Embryonic facial prominence (tissue), 1 donor: ENCODE data around the gene MMP24.

ENCODE experiments used
- DNase-seq: peaks from one replicate; pipeline ENCODE4 v3.0.0-alpha.2; 2016; ENCODE audit errors: extremely low spot score

Gene MMP24

DNA sequence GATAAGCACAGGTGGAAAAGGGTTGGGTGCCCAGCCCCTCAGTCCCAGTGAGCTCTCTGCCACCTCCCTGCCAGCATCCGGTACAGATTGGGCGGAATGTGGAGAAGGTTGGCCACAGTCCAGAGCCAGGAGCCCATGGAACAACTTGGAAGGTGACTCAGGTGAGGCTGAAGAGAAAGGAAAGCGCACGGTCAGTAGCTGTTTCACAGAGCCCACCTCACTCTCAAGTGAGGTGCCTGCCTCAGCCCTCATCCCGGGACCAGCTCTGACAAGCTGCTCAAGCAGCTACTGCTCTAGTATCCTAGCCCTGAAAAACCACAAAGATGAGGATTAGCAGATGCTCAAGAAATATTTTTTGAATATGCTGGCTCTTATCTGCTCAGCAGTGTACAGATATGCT is 52.5 kb downstream of the MMP24 start:
- no peak for DNase-seq

GRCh38 chr20:35279533-35280174 is 53.2 kb downstream of the MMP24 start:
- DNase-seq = no peak

GRCh38 chr20:35280523-35280922 is 54.0 kb downstream of the MMP24 start:
- DNase-seq = no peak

GRCh38 chr20:35281506-35282101 is 55.1 kb downstream of the MMP24 start:
- no peak for DNase-seq

DNA sequence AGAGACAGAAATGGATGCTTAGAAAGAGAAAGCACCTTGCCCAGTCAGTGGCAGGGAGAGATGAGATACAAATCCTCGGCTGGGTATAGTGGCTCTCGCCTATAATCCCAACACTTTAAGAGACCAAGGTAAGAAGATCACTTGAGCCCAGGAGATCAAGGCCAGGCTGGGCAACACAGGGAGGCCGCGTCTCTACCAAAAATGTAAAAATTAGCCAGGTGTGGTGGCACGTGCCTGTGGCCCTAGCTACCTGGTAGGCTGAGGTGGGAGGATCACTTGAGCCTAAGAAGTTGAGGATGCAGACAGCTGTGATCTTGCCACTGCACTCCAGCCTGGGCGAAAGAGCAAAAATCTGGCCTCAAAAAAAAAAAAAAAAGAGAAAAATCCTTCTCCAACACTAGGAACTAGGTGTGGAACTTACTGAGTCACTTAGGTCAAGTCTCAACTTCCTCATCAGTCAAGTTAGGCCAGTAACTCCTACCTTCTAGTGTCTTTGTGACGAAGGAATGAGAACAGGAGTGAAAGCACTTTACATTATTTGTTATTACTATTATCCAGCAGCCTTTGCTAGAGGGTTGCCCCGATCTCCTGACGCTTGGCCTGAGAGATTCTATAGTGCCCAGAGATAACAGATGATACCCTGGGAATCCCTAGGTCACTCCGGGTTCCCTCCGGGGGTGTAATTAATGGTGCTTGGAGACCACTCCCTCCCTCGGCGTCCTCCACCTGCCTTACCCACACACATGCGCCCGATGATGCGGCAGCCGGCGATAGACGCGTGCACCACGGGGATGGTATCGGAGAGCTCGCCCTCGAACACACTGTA is 57.2 kb downstream of the MMP24 start:
- DNase-seq = no peak

DNA sequence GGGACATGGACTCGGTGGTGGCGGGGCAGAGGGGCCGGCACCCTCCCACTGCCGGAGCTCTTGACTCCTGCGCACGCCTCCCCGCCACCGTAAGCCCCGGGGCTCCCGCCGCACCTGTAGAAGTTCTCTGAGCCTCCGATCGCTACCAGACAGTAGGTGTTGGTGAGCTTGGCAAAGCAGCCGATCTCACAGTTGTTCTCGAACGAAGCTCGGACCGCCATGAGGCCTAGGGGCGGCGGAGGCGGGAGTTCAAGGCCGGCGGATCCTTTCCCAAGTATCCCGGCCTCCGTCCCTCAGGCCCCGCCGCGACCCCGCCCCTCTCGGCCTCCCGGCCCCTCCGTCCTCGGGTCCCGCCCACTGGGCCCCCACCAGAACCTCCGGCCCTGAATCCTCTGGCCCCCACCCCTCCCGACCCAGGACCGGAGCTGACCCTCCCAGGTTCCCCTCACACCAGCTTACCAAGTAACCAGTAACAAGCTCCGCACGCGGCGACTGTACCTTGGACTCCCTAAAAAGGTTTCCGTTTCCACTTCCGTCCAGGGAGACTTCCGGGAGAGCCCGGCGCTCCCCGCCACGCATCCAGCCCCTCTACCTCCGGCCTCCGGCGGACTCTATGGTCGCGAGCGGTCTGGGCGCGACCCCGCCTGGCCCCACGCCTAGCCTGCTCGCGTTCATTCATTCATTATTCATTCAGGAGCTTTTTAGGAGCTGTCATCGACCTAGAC is 57.9 kb downstream of the MMP24 start, which contains the start of gene EIF6:
Gene EIF6 (minus strand): TSS at position 506 of the 725 bp plus-strand sequence. CDS start 285 bp downstream, at position 221.
- DNase-seq = peak; percentile 51

GRCh38 chr20:35284992-35285805 is 58.7 kb downstream of the MMP24 start:
- DNase-seq = no peak

- no peak for DNase-seq
Measured at GRCh38 chr20:35285806-35286076, 59.3 kb downstream of the MMP24 start.

DNA sequence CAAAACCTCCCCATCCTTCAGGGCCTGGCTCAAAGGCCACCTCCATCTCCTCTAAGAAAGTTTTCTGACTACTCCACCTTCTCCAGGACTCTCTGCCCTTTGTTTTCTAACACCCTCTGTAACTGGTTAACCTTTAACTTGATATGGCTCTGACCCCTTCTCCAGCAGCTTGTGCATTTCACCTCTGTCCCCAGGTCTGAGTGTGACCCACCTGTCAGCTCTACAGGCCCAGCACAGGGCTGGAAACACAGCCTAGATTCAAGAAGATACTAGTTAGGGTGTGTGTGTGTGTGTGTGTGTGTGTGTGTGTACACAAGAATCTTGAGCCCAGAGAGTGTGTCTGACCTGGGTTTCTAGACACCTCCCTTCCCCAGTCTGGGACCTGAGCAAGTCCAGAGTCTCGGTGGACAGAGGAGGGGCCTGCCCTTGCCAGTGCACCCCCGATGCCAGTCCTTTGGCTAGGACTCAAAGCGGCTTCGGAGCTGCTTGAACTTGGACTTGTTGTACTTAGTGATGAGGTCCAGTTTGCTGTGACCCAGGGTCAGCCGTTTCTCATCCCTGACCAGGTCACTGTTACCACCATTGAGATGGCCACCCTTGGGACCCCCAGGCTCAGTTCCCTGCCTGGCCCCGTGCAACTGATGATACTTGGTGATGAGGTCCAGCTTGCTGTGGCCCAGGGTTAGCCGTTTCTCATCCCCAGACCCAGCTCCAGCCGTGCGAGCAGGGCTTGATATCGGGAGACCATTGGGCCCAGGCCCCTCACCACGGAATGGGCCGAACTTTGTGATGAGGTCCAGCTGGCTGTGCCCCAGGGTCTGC is 59.8 kb downstream of the MMP24 start:
- no peak for DNase-seq

GRCh38 chr20:35286899-35287508 is 60.5 kb downstream of the MMP24 start:
- DNase-seq = no peak

GRCh38 chr20:35287509-35288324 is 61.2 kb downstream of the MMP24 start:
- DNase-seq = no peak

DNA sequence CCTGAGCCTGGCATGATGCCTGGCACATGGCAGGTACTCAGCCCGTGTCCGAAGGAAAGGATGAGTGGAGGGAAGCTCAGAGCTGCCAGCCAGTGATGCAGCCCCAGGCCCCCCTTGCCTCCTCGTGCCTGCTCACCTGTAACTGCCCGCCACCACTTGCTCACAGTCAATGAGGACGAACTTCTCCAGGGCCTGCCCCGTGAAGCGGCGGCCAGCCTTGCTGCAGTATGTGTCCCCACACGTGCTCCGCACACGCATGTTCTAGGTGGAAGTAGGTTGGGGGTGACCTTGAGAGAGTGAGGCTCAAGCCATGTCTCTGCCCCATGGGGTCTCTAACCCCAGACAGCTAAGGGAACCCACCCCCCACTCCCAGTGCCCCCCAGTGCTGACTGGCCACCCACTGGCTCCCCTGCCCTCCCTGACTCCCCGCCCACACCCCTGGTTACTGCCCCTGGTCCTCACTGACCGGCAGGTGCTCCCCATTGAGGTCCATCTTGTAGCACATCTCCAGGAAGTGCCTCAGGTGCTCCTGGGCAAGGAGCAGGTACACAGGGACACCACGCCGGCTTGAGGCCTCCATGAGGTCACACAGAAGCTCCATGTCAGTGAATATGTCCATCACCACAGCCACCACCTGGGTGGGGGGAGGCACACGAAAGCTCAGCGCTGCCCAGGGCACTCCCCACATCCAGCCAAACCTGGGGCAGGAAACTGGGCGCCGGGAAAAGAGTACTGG is 62.0 kb downstream of the MMP24 start:
- no peak for DNase-seq

- DNase-seq = no peak
Measured at GRCh38 chr20:35290186-35290886, 63.8 kb downstream of the MMP24 start.

GRCh38 chr20:35290887-35291417 is 64.5 kb downstream of the MMP24 start:
- no peak for DNase-seq

- DNase-seq = no peak
Measured at GRCh38 chr20:35291654-35292503, 65.4 kb downstream of the MMP24 start, which contains the start of gene FAM83C. TSS of gene FAM83C (minus strand) at chr20:35292425. CDS start at chr20:35292304, 121 bp downstream.

DNA sequence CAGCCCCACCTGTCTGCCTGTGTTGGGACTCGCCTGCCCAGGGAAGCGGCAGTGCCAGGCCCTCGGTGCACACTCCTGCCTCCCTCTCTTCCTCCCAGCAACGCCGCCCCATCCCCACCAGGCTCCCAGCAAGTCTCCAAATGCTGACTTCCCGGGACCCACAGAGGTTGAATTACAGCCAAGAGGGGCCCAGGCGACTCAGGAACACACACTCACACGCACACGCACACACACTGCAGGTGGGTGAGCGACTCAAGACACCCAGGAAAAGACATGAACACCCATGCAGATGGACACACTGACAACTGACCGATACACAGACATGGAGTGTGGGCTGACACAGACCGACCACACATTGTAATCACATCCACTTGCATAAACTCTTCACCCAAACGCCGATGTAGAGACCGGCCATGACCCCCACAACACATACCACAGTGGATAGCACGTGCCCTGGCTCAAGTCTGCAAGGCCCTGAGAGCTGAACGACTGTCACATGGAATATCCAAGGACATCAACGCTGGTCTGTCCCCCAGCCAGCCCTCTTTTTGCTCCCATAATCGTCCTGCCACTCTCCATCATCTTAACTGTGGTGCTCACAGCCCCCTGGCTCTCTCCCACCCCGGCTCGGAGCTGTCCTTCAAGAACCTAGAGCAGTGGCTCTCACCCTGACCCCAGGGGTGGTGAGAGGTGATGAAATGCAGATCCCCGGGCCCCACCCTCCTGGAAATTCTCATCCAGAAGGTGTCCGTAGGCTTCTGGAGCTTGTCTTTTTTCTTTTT is 66.2 kb downstream of the MMP24 start:
- no peak for DNase-seq
